Neural progenitor cell (in vitro differentiated cells): ENCODE measurements around the gene PKN1.

Source experiments
- EZH2phosphoT487 ChIP-seq: fragments of 200-600 bp; sonication (generic); IDR thresholded peaks from 2 replicates; pipeline ENCODE4 v1.6.1; 2017; ENCODE audit warnings: antibody characterized with exemption
- TF ChIP-seq, protein P1 (sequence below): fragments of 200-600 bp; sonication (generic); IDR thresholded peaks from 2 replicates; pipeline ENCODE4 v1.5.1; 2017; ENCODE audit warnings: antibody characterized with exemption, mild to moderate bottlenecking

DNA sequence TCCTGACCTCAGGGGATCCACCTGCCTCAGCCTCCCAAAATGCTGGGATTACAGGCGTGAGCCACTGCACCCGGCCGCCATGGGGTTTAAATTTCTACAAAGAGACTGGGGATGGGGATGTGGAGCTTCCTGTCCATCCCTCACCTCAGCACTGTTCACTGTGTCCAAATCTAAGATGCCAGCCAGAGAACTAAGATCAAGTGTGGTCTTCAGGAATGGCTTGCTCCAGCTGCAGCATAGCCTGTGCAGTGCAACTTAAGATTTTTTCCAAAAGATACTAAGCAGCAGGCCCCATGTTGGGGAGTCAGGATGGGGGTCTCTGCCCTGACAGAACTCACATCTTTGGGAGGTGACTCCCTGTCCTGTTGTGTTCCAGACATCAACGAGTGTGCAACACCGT lies 42.6 kb upstream of the PKN1 start:
- TF ChIP-seq EZH2phosphoT487: no peak
- TF ChIP-seq, protein P1, sequence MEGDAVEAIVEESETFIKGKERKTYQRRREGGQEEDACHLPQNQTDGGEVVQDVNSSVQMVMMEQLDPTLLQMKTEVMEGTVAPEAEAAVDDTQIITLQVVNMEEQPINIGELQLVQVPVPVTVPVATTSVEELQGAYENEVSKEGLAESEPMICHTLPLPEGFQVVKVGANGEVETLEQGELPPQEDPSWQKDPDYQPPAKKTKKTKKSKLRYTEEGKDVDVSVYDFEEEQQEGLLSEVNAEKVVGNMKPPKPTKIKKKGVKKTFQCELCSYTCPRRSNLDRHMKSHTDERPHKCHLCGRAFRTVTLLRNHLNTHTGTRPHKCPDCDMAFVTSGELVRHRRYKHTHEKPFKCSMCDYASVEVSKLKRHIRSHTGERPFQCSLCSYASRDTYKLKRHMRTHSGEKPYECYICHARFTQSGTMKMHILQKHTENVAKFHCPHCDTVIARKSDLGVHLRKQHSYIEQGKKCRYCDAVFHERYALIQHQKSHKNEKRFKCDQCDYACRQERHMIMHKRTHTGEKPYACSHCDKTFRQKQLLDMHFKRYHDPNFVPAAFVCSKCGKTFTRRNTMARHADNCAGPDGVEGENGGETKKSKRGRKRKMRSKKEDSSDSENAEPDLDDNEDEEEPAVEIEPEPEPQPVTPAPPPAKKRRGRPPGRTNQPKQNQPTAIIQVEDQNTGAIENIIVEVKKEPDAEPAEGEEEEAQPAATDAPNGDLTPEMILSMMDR: no peak
